ENCODE measurements around the gene KIRREL3.
A peak's percentile ranks its signal among the peaks of the same experiment; 100 is the strongest.

The KIRREL3 gene

DNA sequence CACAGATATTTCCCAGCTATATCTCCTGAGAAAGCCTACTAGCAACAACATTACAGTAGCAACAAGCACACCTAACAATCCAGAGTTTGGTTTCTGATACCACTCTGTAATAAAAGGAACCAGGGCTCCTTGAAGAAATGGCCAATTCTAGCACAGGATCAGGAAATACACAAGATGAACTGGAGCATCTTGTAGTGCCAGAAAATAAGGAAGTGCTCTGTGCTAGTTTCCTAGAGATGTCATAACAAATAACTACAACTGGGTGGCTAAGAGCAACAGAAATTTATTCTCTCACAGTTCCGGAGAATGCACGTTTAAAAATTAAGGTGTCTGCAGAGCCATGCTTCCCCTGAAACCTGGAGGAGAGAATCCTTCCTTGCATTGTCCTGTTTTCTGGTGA is 217.8 kb downstream of the KIRREL3 start:
- DNase-seq (ENCODE audit: low read depth), result no peak

DNA sequence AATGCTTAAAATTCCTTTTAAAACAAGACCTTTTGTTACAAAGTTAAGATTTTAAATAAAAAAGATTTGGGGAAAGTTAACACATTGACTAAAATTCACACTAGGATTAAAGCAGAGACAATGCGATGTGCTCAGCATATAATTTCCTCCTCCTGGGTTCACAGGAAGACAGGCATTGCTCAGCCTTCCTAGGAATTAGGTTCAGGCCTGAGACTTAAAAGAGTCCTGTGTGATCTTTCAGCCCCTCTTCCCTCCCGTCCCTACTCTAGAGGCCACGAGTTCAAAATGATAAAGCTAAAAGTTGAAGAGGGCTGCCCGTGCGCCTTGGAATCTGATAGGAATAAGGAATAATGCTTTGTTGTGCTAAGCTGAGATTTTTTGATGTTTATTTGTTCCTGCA is 218.6 kb downstream of the KIRREL3 start:
- no peak for DNase-seq (ENCODE audit: low read depth)

DNA sequence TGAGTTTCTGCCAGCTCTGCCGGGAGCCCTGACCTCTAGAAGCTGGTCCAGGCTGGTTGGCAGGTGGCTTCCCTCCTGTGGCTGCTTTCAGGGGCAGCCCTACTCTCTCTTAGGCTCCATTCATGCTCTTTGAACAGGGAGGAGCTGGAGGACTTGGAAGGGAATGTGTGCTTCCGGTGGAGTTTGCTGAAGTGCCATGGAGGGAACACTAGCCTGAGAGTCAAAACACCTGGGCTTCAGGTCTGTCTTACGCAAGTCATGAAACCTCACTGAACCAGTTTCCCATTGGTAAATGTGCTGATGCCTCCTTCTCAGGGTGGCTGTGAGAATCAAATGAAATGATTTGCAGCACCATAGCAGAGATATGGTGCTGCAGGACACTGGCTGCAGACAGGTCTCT is 224.5 kb downstream of the KIRREL3 start:
- no peak for DNase-seq (ENCODE audit: low read depth)

DNA sequence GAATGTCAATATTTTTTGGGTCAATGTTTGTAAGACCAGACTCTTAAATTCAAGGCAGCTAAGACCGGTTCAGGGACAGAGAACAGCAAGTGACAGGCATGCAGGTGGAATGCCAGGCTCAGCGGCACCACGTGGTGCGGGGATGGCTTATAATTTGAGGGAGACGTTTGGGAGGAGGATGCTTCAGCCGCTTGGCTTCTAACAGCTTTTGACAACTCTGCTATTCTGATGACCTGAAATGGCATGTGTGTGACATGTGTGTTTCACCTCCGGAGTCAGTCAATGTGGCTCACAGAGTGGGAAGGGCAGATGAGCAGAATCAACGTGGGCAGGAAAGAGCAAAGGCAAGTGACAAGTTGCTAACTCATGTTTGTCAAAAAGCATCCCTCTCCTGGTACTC is 228.3 kb downstream of the KIRREL3 start:
- no peak for DNase-seq (ENCODE audit: low read depth)

DNA sequence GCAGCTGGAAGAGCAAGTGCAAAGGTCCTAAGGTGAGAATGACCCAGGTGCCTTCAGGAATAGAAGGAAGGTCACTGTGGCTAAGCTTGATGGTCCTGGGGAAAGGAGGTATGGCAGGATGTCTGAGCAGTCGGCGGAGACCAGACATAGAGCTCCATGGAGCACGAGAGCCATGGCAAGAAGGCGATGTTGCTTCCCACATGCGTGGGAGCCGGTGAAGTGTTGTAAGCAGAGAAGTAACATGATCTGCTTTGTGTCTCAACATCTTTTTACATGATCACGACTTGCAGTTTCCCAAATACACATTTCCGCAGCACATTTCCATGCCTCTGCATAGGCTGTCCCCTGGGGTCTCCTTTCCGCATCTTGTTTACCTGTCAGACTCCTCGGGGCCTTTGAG is 231.9 kb downstream of the KIRREL3 start:
- DNase-seq (ENCODE audit: low read depth), result no peak

DNA sequence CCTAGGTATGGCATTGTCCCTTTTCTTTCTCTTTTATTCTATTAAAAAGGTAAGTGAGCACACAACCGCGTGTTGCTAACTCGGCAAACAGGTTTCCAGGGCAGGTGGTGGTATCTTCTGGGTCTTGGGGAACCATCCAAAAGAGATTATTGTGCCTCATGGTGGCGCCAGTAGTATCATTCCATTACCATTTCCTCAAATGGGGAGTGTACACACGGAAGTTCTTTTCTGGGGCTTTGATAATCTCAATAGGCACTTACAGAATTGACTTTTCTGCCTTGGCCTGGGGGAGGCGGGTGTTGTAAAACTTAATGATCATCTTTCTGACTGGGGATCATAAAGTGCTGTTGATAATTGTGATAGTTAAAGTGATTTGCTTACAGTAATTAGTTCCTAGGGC is 234.1 kb downstream of the KIRREL3 start:
- no peak for DNase-seq (ENCODE audit: low read depth)

DNA sequence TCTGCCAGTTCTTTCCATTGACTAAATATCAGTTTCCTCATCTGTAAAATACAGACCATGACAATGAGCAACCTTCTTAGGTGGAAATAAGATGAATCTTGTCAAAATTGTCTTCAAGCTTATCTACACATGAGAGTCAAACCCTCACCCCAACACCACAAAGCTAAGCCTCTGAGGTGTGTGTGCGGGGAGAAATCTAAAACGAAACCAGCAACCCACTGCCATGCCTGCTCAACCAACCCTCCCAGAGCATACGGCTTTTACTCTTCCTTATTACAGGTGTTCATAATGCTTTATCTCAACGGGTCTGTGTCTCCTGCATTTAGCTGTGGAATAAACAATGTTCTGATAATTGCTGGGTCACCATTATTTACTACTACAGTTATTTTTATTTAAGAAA is 235.4 kb downstream of the KIRREL3 start:
- DNase-seq (ENCODE audit: low read depth), result no peak

DNA sequence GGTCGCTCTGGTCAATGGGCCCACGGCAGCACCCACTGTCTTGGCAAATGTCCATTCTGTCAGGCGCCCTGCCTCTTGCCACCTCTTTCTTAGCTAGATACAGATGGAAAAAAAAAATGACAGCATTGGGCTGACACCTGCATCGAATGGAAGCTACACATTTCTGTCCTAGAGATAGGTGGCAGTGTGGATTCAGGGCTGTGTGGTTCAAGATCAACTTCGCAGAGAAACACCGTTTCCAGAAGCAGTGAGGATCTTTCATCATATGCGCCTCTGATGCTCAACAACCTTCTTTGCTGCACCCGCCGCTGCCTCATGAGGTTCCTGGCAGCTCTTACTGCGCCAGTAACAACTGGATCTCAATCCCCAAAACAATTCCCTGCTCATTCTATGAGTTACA is 236.3 kb downstream of the KIRREL3 start:
- peak; percentile 6 for DNase-seq (ENCODE audit: low read depth)

DNA sequence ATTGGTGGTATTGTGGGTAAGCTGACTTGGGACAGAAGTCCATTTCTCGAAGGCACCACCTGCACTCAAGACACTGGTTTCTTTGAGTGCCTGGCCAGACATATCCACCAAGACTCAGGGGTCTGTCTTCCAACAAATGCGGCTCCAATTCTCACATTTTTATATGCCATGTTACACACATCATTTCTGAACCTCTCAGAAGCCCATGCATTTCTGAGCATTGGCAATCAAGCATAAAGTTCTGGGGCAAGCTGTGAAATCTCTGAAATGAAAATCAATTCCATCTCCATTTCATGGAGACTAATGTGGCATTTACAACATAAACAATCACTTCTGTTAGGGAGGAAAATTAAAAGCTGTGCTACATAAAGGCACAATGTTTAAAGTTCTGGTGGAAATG is 243.7 kb downstream of the KIRREL3 start:
- no peak for DNase-seq (ENCODE audit: low read depth)

DNA sequence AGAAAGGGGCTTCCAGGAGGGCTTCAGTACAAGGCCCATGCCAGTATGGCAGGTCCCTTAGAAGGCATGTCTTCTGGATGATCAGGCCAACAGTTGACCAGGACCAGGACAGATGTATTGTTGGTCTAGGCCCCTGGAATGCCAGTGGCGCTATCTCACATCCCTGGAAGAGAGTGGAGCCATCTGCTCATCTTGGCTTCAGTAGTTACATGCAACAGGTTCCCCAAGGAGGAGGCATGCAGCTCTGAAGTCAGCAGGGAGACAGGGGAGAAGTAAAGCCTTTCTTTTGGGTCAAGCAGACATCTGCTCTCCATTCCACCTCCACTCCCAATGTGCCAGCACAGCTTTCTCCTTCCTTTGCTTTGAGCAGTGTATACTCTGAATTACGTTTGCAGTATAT is 244.1 kb downstream of the KIRREL3 start:
- no peak for DNase-seq (ENCODE audit: low read depth)

DNA sequence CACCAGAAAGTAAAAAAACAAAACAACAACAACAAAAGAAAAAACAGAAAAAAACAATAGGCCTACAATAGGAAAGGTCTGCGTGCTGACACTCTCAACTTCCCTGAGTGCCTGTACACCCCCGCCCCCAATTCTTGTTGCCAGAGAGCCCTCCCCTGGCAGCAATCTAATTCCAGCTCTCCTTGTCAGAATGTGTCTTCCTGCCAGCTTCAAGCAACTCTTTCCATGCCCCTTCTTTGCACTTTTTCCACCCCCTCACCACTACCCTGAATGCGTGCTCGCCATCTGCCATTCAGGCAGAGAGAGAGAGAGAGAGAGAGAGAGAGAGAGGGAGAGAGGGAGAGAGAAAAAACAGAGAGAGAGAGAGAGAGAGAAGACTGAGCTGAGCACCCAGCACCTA is 245.0 kb downstream of the KIRREL3 start:
- DNase-seq (ENCODE audit: low read depth), result no peak

DNA sequence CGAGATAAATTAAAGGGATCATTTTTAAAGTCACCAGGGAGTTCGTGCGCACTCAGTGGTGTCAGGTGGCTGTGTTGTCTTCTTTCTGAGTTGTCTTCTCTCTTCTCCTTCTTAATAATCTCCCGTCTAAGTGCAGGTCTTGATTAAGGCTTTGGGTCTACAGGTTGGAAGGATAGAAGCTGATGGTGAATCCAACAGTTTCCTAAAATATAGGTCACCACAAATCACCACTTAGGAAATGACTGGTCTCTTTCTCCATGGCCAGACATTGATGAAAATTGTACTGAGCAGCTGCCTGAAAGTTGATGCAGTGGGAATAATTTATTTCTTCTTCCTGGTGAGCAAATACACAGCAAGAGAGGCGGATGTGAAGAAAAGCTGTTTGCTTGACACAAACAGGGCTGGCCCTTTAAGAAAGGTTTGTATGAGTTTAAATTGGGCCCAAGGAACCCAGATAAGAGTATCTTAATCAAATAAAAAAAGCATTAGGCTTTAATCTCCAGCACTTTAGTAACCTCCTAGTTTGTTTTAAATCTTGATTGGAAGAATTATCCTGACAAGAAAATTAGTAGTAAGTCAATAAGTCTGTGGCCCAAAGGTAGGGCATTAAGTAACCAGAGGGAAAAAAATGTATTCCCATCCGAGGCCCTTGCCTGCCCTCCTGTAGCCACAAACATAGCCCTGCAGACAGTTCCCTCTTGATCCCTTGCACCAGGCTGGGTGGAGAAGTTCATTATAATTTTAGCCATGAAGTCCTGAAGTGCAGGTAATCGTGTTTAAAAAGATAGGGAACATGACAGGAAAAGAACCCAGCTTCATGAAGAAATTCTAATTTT is 245.8 kb downstream of the KIRREL3 start:
- no peak for DNase-seq (ENCODE audit: low read depth)

DNA sequence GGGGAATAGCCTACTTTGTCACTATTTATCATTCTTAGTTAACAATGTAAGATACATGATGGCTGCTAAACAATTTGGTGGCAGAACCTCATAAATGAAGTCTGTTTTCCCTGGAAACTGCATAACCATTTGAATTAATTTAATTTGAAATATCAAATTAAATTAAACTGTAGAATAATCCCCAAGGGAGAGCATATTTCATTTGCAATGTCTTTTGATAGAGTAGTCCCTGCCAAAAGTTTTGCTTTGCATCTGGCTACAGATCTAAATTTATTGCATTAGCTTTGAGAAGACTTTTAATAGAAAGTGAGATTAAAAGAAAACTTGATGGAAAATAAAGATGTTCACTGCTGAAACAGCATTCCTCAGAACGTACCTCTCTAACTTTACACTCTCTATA is 246.6 kb downstream of the KIRREL3 start:
- no peak for DNase-seq (ENCODE audit: low read depth)

DNA sequence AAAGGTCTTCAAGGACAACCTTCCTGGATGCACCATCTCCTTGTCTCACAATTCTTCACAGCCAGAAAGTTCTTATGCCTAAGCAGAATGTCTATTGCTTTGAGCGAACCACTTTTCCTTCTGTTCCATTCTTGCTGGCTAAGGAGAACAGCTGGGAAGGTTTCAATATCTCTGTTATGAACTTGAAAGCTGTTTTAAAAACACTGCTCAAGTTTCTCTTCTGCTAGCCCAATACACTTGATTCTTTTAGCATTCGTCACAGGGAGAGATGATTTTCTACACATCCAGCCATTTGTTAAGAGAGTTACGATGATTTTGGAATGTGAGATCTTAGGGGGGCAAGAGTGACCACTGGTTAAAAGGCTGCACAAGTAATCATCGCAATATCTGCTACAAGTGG is 249.3 kb downstream of the KIRREL3 start:
- DNase-seq (ENCODE audit: low read depth), result peak; percentile 29

DNA sequence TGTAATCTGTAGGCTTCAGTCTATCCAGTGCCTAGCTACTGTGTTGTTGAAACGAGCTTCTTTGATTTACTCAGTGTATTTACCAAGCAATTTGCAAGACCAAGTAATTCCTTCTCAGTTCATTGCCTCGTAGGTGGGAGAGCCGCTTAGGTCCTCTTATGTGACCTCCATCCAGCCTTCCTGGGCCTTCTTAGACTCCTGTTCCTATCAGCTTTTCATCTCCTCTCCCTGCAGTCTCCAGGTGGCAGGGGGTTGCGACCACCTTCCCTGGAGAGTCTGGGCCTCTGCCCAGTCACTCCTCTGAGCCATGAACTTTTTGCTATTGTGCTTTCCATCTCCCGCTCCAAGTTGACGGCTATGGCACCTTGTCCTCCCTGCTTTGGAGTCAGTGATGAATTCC is 251.8 kb downstream of the KIRREL3 start:
- no peak for DNase-seq (ENCODE audit: low read depth)

DNA sequence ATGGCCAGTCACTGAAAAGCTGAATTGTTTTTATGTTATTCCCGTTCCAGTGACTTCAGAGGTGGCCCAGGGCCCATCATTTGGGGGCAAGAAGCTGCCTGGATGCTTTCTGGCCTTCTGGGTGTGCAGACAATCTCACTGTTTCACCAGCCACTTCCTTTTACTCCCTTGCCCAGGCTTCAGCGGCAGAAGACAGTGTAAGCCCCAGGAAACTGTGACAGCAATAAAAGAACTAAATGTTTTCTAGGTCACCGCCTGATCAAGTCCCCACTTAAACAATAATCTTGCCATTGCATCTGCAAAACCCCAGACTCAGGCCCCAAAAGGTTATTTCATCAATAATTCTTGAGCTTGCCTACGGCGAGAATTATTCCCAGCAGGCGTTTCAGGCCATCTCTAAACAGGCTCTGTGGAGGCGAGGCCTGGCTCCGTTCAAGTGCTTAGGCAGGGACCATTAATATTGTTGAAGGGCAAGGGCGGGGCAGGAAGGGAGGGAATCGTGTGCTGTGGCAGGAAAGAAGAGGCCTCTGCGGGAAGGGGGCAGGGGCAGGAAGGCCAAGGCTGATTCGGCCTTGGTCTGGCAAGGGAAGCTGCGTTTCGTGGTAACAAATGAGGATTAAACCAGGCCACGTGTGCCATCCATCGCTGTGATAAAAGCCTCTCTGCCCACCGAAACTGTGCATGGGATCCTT is 252.3 kb downstream of the KIRREL3 start:
- no peak for DNase-seq (ENCODE audit: low read depth)

DNA sequence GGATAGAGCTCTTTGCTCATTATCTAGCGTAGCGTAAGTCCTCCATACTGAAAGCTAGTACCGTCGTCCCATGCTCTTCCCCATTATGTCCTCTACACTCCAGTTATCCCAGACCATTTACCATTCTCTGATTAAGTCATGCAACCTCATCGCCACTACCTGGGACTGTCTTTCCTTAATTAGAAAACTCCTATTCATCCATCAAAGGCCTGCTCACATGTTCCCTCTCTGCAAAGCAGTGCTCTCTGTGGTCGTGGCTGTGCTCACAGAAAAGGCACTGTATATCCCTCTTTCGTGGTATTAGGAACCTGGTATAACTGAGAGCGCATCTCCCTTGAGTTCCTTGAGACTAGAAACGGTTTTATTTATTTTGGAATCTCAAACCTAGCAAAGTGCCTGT is 253.3 kb downstream of the KIRREL3 start:
- no peak for DNase-seq (ENCODE audit: low read depth)

DNA sequence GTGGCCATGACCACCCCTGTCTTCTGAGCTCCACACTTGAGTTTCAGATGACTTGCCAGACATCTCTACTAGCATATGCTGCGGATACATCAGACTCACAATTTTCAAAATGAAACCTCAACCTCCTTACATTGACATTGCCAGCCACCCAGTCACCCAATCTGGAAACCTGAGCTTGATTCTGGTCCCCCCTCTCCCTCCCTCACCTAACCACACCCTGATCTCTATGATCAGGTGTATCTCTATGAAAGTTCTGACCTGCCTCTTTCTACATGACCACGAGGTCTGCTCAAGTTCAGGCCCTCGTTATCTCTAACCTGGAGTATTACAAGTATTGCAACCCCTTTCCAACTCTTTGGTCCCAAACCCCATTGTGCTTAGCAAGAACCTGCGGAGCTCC is 254.1 kb downstream of the KIRREL3 start:
- no peak for DNase-seq (ENCODE audit: low read depth)

DNA sequence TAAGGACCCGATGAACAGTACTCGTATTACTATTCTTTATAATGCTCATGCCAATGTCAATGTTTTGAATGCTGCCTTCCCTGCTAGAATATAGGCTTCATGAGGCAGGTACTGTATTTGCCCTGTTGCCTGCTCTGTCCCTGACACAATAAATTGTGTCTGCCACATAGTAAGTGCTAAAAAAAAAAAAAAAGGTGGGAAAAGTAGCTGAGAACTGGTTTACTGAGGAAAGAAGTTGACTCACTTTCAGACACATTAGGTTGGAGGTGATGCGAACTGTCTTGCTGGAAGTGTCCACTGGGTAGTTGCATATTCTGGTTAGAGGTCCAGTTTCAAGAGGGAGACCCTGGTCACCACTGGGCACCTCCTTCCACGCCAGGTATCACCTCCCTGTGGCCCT is 255.9 kb downstream of the KIRREL3 start:
- no peak for DNase-seq (ENCODE audit: low read depth)

DNA sequence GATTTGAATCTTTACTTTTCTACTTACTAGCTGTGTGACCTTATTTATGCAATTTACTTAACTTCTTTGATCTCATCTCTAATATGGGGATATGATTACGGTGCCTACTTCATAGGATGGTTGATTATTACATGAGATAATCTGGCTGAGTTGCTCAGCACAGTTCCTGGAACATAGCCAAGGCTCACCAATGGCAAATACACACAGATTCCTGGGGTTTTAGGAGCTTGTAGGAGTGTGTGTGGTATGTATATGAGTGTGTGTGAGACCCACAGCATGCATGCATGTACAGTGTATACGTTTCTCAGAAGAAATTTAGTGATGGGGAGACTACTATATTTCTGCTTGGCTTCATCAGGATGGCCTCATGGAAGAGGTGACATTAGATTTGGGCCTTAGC is 256.9 kb downstream of the KIRREL3 start:
- DNase-seq (ENCODE audit: low read depth), result no peak

DNA sequence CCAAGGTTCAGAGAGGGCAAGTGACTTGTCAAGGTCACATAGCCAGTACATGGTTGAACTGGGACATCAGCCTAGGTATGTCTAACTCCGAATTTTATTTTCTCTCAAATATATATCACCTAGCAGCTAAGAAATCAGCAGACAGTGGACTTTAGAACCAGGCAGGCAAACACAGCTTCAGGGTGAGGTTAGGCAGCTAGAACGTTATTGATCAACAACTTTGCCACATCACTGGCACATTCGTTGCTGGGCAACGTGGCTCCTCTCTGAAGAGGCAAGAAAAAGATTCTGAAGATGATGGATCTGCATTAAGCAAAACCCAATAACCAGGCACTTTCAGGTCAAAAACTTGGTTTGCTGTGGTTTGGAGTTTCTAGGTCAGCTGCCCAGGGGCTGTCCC is 258.0 kb downstream of the KIRREL3 start:
- no peak for DNase-seq (ENCODE audit: low read depth)

DNA sequence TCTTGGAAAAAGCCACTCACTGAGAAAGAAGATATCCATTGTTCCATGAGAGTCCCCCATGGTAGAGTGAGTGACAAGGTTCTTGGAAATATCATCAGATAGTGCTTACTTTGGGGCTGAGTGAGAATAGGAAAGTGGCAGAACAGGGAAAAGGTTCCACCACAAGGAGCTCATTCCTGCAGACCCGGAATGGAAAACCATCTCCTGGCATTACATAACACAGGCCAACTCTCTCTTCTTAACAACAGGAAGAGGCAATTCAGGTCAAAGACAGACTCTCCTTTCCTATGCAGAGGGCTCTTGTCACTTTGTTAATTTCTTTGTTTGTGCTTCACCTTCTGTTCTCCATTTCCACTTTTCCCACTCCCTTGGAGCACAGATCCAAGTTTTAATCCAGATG is 259.7 kb downstream of the KIRREL3 start:
- no peak for DNase-seq (ENCODE audit: low read depth)

DNA sequence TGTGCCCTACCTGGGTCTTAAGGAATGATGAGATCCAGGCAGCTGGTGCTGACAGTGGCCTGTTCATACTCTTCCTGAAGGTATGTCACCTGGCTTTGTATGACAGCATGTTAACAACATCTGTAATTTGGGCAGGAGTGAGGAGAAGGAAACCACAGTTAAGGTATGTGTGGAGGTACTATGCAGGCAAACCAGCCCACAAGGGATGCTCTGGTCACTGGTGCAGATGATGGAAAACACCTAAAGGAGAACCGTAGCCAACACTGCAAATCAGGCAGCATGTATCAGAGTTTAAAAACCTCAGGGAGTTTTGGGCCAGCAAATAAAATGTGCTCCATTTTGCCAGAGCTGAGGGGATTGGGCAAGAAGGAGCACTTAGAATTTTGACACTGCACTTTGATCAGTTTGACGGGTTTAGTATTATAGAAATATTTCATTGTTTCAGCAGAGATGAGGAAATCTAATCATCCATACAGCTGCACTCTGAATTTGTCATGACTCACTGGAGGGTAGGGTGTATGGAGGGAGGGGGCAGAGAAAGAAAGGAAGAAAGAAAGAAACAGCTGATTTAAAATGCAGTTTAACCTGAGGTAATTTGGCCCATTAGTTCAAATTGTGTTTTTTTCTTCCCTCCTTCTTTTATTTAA is 260.9 kb downstream of the KIRREL3 start:
- DNase-seq (ENCODE audit: low read depth), result no peak
